ENCODE data around the gene LRRC28.

- TF ChIP-seq CTCF (IDR thresholded peaks at IDR 0.05) (no peak), EZH2 (IDR thresholded peaks at IDR 0.05; ENCODE audit: borderline replicate concordance, insufficient read depth, low read depth, low read length, poor library complexity, severe bottlenecking) (no peak)
These were observed 162.9 kb downstream of the LRRC28 start for GRCh38 chr15:99413955-99414754.
